Lung microvascular endothelial cell (primary cell): ENCODE results near the gene FANCL. TPM values are rescaled to one million over a fixed set of nuclear protein-coding genes. Genes with fewer than 3 reads are reported as not detected.
A peak's percentile ranks its signal among the peaks of the same experiment; 100 is the strongest.
"Not testable (repeated sequence)": the region's sequence is repeated elsewhere in the genome, so short reads cannot be mapped to it uniquely, and the experiment has no call there.

Experiments used
- DNase-seq, 2 donors: peaks; one replicate each; pipeline versions ENCODE4 v3.0.0 to v3.0.0-alpha.2; 2010; ENCODE audit warnings: low read depth in 2 of 2
- total RNA-seq: library from RNA; depleted of rRNA; stranded (reverse); fragments of >200 nt; gene quantifications from 2 replicates; pipeline ENCODE4 v1.2.1, GENCODE V29; 2014

The FANCL gene
- 8.9 and 10.1 TPM in 2 replicates for total RNA-seq

DNA sequence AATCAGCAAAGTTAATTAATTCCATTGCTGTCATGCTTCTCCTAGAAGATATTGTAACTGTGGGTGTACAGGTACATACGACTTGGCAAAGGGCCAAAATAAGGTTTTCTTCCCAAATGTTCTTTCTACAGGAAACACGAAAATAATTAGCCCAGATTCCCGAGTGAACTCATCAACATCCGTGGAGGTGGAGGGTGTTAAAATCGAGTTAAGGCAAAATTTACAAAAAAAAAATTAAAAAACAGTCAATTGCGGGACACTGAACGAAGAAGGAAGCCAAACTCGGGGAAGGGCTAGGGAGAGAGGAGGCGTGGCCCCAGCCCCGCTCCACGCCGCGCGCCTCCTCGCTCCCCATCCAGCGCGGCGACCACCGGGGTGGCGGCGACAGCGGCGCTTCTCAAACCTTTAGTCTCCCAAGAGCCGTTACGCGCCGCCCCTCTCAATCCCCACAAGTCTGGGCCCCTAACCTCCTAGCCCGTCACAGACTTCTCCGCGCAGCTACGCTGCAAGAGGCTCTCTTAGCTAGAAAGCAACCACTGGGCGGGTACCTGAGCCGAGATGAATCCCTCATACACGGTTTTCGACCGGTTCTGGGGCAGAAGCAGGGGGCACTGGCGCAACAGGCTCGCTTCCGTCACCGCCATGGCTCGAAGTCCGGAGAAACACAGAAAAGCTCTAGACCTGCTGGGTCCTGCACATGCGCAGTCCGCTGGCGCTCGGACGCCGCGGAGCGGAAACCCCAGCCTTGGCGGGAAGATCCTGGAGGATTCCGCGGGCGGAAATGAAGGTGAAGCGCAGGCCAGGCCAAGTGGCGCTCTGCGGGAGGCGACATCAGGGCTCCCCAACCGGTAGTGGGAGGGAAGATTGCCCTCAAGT, at the start of gene FANCL:
Gene FANCL, minus strand, starts transcription at position 656 of the 876 bp plus-strand sequence. Its CDS starts 12 bp downstream, at position 644.
- DNase-seq: peak; percentile 80

DNA sequence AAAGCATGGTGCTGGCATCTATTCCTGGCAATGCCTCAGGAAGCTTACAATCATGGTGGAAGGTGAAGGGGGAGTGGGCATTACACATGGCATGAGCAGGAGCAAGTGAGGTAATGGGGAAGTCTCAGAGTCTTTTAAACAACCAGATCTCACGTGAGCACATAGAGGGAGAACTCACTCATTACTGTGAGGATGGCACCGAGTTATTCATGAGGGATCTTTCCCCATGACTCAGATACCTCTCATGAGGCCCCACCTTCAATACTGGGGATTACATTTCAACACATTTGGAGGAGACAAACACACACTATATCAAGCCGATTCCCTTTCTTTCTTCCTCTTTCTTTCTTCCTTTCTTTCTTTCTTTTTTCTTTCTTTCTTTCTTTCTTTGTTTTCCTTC, 47.9 kb upstream of the FANCL start:
- DNase-seq: no peak

DNA sequence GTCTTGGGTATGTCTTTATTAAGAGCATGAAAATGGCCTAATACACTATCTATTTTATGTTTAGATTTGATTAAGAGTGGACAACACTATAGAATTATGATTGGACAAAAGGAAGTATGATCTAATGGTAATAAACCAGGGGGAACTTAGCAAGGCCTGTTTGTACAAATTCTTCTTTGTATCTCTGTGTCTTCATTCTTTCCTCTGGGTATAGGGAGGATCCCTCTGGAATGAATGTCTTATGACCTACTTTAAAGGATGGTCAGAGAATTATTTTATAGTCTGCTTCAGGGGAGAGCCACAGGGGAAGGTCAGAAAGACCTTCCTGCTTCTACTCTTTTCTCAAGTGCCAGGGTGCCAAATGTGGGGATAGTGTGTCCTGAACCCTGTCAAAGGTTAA, 42.8 kb upstream of the FANCL start:
- DNase-seq: no peak

- DNase-seq: peak in 1 of 2 donors; percentile 7
Measured at GRCh38 chr2:58275144-58275543, 34.0 kb upstream of the FANCL start.

- DNase-seq: no peak
Measured at GRCh38 chr2:58271826-58272225, 30.7 kb upstream of the FANCL start.

DNA sequence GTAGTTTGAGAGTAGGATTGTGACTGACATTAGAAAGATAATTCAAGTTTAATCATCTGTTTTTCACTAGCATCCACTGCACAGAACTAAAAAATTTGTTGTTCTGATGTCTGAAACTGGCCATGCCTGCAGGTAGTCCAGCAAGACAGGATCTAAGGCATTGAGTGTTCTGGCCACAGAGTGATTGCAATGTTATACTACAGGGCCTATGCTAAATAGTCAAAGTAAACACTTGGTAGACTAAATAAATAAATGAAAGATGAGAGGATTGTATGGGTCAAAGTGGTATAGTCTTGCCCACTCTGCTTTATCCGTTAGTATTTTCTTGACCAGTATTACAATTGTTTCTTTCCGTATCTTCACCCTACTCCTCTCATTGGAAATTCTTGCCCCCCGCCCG, 27.6 kb upstream of the FANCL start:
- DNase-seq: no peak

GRCh38 chr2:58266211-58266610, 25.1 kb upstream of the FANCL start:
- no peak for DNase-seq

DNA sequence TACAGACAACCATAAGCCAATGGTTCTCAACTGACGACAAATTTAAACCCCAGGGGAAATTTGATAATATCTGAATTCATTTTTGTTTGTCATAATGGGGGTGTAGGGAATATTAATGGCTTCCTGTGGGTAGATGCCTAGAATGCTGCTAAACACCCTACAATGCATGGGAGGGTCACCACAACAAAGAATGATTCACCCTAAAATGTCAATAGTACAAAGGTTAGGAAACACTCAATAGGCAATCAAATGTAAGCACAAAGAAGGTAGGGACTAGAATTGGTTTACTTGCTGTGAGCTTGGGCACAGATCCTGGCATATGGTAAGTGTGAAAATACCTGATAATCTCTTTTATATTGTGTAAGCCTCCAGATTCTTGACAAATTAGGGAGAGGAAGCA, 20.1 kb upstream of the FANCL start:
- no peak for DNase-seq

- DNase-seq: not testable (repeated sequence)
Measured at GRCh38 chr2:58258456-58258855, 17.3 kb upstream of the FANCL start.

GRCh38 chr2:58251331-58252201, 10.4 kb upstream of the FANCL start:
- DNase-seq: not testable (repeated sequence)

DNA sequence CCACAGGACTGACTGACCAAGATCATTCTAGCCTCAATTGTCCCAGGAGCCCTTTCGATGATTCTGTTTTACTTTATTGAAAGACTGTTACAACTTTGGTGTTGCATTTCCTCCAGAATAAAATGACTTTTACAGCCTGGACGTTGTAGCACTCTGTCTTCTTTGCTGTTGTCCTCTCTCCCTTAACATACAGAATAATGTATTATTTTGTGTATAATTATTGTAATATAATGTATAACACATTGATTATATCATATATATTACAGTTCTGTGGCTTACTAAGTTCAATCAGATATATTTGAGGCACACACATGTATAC, 380 bp upstream of the FANCL start:
- no peak for DNase-seq

DNA sequence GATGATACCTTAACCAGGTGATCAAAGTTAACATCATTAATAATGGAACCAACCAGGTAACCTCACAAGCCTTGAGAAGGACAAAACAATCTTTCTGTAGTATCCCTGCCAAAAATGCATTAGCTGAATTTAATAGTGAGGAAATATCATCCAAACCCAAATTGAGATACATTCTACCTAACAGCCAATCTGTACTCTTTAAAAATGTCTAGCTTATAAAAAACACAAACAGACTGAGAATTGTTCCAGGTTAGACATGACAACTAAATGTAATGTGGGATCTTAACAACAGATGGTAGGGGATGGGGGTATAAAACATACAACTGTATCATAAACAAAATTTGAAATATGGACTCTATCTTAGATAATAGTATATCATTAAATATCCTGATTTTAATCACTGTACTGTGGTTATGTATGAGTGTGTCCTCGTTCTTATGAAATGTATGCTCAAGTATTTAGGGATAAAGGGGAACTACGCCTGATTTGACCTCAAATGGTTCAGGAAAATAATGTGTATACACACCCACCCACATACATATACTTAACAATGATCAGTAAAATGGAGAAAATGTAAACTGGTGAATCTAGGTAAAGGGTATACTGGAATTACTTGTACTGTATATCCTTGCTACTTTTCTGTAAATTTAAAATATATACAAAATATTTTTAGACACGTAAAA, 1.7 kb downstream of the FANCL start:
- DNase-seq: no peak

GRCh38 chr2:58237741-58238140, 3.4 kb downstream of the FANCL start:
- no peak for DNase-seq

DNA sequence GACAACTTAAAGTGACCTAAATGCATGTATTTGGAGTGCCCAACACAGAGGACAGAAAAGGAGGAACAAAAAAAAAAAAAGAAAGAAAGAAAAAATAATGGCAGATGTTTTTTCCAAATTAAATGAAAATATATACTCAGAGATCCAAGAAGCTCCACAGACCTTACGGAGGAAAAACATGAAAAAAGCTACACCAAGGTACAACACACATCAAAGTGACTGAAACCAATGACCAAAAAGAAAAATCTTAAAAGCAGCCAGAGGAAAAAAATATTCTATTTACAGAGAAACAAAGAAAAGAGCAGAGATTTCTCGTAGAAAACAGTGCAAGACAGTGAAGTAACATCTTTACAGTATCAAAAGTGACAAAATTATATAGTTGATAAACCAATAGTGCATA, 5.1 kb downstream of the FANCL start:
- DNase-seq: no peak

- DNase-seq: no peak
Measured at GRCh38 chr2:58235170-58235569, 6.0 kb downstream of the FANCL start.

DNA sequence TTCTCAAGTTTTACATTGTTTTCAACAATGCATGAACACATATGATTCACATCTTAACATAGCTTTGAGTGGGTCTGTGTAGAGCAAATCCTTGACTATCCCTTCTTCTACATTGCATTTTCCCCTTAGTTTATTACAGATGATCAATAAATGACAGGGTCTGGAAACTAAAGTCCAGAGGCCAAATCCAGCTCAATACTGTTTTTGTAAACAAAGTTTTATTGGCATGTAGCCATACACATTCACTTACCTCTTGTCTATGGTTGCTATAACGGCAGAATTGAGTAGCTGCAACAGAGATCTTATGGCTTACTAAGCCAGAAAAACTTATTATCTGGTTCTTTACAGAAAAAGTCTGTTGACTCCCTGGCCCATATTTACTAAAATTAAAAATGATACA, 12.8 kb downstream of the FANCL start:
- no peak for DNase-seq

DNA sequence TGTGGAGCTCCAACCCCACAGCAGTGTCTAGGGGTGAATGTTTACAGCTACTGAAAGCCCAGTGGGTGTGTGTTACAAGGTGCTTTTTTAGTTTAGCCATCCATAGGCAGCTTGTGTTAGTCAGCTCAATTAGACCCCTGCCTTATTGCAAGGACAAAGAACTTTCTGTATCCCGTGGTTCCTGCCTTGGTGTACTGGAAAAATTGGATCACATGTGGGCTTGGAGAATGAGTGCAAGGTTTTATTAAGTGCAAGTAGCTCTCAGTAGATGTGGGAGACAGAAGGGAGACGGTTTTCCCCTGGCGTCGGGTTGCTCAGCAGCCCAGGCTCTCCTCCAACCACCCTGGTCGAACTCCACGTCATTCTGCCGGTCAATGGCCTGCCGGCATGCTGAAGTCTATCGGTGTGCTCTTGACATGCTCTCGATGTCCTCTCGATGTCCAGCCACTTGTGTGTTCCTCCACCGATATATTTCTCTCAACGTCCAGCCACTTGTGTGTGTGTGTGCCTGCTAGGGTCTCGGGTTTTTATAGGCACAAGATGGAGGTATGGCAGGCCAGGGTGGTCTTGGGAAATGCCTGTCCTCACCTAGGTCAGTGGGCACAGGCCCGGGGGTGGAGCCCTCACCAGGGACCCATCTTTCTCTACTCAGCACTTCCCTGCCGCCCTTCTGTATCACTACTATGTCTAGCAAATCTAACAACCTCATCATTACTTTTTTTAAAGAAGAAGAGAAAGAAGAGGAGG, 13.8 kb downstream of the FANCL start:
- DNase-seq: no peak

DNA sequence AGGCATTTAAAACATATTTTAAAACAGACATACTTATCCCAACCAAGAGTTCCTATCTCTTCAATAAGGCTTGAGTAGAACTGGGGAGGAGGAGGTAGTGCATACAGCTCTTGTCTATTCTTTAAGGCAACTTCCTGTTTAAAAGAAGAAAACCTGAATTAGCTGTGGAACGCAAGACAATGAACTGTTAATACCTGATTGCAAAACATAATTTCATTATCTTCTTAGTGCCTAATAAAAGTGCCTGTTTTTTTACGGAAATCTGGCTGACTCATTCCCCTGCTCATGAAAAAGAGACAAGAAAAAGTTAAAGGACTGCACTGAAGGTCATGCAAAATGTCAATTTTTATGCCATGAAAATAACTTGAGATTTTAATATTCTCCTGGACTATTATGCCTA, 19.2 kb downstream of the FANCL start:
- peak in 1 of 2 donors; percentile 14 for DNase-seq

DNA sequence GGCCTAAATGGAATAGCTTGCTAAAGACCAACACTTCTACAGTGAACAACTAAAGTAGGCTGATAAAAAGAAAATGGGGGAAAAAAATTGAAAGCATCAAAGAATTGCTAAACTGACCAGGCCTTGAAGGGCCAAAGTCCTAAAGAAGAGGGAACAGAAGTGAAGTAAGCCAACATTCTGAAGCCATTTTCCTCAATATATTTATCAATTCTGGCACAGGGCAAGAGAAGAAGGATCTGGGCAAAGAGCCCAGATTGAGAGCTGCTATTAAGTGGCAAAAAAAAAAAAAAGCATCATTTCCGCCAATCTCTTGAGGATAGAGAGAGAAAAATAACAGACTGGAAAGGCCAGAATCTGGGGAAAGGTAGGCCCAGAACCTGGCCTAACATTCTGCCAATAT, 25.7 kb downstream of the FANCL start:
- peak; percentile 36 to 69 for DNase-seq

DNA sequence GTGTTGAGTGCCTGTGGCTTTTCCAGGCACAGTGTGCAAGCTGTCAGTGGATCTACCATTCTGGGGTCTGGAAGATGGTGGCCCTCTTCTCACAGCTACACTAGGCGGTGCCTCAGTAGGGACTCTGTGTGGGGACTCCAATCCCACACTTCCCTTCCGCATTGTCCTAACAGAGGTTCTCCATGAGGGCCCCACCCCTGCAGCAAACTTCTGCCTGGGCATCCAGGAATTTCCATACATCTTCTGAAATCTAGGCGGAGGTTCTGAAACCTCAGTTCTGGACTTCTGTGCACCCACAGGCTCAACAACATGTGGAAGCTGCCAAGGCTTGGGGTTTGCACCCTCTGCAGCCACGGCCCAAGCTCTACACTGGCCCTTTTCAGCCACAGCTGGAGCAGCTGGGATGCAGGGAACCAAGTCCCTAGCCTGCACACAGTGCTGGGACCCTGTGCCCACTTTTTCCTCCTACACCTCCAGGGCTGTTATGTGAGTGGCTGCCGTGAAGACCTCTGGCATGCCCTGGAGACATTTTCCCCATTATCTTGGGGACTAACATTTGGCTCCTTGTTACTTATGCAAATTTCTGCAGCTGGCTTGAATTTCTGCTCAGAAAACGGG, 30.1 kb downstream of the FANCL start:
- not testable (repeated sequence) for DNase-seq

DNA sequence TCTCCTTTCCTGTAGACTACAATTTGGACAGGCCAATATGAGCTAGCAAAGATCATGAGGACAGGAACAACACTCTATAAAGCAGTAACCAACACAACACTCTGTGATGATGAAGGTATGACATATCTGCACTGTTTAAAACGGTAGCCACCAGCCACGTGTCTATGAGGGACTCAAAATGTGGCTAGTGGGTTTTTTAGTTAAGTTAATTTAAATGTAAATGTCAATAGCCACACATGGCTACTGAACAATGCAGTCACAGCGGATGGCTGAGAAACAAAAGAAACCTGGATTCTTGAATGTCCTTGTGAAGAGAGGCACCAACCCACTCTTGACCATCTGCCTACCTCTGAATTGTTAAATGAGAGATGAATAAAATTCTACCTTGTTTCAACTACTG, 33.9 kb downstream of the FANCL start:
- no peak for DNase-seq
